ENCODE results near the gene ZNF296.

The ZNF296 gene

DNA sequence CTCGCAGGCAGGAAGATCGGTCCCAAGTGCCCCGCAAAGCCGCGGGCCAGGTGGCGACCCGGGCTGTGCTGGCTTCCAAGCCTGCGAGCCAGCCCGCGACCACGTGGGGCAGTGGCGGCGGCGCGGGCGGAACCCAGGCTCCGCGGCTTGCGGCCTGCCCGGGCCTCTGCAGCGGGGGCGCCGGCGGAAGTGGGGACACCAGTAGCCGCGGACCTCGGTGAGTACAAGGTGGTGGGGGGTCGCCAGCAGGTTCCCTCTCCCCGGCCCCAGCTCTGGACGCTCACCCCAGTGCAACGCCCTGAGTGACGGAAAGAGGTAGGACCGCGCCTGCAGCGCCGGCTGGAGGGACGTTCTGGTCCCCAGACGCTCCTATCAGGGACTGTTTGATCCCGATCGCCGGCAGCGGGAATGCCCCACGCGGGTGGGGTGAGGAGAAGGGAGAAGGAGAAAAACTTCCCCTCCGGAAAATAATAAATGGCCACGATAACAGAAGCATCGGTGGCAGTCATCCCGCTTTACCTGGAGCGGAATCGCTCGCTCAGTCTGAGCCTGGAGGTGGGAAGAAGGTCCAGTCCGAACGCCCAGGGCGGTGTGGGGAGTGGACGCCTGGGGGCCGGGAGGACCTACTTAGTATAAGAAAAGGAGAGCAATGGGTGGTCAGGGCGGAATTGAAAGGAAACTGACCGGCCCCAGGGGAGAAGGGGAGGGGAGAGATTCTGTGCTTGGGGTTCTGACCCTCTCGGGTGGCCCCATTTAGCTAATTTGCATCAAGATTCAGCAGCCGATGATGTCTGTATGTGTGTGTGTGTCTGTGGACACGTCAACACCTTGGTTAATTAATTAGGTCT is 3.0 kb upstream of the ZNF296 start, which contains the start of gene GEMIN7:
GEMIN7 (plus strand) TSS at position 198 of the 848 bp plus-strand sequence. CDS start 10,855 bp downstream, outside the sequence.
- peak in 1 of 2 experiments; percentile 53 for DNase-seq

DNA sequence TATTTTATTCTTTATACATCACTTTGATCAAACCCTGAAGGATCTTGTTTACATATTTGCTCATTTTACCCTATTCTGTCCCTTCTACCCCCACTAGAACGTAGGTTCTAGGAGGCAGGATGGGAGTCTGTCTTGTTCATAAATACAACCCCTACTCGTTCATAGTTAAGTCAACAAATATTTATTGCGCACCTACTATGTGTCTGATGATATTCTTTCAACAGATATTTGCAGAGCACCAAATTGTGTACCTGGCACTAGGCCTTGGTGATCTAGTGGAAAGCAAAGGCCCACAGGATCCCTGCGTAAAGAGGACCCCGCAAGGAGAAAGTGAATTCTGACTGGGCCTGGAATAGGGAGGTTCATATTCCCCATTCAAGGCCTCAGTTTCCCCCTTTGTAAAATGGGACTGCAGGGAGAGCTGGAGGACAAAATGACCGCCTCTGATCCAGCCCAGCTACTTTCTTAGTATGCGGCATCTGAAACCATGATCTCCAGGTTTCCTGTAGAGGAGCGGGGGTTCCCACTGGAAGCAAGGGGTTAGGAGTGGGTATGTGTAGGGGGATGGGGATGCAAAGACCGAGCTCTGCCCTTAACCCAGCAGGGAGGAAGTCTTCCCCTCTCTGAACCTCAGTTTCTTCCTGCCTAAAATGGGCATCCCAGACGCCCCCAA is 2.2 kb upstream of the ZNF296 start:
- no peak for DNase-seq

DNA sequence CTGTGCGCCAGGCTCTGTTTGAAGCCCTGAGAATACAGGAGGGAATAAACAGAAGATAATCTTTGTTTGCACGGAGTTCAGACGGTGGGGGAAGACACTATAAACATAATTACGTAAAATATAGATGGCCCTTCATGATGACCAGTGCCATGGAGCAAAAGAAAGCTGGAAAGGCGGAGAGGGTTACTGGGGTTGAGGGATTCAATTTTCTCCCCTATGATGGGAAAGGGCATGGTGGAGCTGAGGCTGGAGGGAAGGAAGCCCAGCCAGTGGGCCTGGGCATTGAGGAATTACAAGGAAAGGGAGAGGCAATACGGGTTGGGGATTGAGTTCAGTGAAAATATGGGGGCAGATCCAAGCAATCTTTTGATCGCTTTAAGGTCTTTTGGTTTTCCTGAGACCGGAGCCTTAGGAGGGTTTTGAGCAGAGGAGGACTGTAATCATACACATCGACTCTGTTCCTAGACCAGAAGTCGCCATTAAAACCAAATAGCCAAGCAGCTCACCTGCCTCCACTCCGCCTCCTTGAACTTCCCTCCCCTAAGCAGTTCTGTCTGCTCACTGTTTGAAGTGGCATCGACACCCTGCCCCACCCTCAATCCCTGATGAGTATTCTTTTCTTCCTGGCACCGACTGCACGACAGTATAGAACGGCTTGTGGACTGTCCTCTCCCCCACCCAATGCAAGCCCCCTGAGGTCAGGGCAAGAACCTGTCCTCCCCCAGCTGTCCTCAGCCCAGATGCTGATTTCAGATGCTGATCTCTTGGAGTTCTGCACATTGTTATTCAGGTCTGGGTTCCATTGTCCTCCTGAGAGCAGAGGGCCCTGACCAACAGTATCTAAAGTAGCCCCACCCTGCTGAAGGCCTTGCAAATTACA is 813 bp upstream of the ZNF296 start:
- no peak for DNase-seq

DNA sequence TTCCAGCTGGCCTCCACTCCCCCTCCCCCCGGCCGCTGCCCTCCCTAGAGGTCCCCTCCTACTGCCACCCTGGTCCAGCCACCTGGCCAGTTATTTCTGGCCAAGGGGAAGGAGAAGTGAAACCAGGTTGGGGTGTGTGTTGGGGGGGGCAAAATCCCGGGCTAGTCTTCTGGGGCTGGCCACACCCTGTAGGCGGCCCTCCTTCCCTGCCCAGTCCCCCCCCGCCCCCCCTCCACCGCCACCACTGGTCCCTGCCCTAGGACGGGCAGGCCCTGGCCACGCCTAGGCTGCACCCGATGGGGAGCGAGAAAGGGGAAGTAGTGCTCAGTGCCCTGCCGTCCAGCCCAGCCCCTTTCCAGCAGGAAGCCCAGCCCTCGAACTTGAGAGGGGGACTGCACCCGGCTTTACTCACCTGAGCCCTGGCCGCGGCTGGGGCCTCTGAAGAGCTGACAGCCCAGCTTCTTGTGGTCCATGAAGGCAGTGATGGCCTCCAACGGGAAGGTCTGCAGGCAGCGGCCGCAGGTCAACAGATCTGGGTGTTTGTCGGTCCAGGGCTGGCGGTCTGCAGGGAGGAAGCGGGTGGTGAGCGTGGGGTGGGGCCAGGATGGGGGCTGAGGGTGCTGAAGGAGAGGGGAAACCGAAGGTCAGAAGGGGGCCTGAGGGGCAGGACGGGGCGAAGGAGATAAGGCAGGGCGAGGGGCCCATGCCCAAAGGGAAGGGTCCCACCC is 813 bp downstream of the ZNF296 start:
- no peak for DNase-seq

DNA sequence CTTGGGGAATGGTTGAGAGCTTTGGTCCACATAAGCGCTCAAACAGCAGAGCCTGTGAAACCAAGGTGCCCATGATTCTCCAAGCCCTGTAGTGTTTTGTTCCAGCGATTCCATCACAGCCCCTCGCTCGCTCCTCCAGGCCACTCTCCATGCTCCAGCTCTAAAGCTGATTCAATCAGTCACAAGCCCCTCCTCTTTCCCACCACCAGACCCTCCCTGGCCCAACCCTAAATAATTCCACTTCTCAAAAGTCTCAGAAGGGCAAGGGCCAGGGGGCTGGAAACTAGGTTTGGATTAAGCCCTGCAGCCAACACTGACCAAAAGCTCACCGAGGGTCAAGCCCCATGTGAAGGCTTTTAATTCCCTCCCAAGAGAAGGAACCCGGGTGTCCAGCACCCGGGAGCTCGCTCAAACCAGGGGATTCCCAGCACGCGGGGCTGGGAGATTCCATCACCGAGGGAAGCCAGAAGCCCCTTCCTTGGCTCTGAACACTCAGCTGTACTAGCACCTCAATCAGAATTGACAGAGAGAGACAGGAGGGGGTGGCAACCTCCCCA is 1.5 kb downstream of the ZNF296 start:
- no peak for DNase-seq

DNA sequence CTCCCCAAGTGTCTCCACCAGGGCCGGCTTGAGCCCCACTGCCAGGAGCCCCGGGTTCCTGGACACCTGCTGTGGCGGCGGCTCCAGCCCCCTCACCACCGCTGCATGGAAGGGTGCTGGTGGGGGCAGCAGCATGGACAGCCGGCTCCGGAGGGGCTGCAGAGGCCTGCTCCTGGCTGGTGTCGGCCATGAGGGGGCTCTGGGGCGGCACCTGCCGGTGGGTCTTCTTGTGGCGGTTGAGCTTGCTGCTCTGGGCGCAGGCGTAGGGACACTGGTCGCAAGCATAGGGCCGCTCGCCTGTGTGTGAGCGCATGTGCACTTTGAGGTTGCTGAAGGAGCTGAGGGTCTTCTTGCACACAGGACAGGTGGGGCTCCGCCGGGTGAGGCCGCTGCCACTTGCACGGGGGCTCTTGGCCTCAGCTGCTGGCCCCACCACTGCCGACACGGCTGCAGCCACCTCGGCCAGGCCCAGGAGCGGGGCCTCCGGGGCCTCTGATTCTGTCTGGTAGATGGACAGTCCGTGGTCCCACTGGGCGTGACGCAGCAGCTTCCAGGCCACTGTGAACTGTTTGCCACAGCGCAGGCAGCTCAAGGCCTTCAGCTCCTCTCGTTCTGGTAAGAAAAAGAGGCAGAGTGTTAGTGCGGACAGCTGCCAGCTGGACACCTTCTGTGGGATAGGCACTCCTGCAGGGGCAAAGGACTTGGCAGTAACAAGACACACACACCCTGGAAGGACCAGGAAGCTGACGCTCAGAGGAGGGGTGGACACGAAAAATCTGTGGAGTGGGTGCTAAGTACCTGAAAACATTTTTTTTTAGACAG is 4.1 kb downstream of the ZNF296 start:
- DNase-seq, result no peak

DNA sequence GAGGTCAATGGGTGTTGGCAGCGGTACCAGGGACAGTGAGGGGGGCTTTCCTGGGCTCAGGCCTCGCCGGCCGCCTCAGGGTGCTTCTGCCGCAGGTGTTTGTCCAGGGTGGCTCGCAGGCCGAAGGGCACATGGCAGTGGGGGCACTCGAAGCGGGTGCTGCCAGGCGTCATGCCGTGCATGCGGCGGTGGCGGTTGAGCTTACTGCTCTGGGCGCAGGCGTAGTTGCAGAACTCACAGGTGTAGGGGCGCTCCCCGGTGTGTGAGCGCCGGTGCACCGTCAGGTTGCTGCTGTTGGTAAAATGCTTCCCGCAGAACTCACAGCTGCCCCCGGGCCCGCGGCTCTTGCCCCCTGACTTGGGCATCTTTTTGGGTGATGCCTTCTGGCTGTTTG is 4.7 kb downstream of the ZNF296 start:
- DNase-seq, result no peak

DNA sequence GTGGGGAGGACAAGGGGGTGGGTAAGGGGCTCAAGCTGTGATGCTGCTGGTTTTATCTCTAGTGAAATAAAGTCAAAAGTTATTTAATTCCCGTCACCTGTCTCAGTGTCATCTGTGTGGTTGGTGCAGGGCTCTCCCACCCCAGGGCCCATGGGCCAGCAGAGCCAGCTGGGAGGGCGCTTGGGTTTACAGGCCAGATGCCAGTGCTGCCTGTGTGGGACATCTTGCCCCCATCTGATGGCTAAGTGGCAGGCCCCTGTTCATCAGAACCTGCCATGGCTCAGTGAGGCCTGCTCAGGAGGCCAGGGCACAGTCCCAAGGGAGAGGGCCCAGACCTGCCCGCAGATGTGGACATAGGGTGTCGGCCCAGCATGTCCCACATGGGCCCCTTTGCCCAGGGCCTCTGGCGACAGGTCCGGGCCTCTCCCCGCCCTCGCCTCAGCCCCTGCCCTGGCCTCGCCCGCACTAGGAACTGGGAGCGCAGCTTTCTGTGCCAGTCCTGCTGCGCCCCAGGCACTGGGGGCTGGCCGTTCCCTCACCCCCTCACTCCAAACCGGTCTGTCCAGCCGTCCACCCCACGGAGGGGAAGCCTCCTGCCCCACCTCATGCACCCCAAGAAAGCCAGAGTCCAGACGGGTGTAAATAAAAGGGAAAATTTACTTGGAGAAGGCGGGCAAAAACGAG is 5.3 kb downstream of the ZNF296 start:
- no peak for DNase-seq

DNA sequence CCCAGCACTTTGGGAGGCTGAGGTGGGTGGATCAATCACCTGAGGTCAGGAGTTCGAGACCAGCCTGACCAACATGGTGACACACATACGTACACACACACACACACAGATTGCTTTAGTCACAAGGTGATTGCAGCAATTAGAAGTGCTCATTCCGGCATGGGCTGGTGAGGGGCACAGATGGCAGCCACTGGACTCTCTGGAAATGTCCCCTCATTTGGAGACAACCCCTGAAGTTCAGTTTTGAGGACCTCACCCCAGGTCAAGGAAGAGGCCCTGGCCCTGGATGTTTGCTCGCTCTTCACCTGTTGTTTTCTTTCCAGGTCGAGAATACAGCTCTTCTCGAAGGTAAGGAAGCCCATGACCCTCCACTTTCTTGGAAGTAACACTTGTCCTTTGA is 6.1 kb downstream of the ZNF296 start:
- DNase-seq, result no peak

DNA sequence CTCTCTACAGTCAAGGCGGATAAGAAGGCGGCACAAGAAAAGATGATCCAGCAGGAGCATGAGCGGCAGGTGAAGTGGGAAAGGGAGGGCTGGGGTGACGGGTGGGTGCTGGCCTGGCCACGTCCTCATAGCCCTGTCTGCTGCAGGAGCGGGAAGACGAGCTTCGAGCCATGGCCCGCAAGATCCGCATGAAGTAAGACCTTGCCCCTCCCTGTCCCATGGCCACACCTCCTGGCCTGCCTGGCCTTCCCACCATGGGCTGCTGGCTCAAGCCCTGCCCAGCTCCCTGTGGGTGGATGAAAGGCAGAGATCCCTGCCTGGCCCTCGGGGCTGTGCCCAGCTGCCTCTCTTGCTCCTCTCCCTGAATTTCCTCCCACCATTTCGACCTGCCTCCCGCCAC is 7.2 kb downstream of the ZNF296 start:
- no peak for DNase-seq

DNA sequence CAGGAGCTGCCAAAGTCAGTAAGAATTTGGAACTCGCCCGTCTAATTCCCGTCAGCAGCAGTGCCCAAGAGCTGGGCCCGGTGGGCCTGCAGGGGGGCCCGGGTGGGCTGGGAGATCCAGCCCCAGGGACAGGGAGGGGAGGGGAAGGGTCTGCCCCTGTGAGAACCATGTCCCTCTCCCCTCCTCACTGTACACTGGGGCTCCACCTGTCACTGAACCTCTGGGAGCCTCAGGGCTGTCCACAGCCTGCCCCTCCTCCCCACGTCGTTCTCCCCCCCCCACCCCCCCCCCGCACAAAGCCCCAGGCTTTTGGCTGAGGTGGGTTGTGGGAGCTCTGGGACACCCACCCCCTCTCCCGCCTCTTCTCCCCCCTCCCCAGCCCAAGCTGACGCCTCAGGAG is 8.2 kb downstream of the ZNF296 start:
- DNase-seq, result no peak

DNA sequence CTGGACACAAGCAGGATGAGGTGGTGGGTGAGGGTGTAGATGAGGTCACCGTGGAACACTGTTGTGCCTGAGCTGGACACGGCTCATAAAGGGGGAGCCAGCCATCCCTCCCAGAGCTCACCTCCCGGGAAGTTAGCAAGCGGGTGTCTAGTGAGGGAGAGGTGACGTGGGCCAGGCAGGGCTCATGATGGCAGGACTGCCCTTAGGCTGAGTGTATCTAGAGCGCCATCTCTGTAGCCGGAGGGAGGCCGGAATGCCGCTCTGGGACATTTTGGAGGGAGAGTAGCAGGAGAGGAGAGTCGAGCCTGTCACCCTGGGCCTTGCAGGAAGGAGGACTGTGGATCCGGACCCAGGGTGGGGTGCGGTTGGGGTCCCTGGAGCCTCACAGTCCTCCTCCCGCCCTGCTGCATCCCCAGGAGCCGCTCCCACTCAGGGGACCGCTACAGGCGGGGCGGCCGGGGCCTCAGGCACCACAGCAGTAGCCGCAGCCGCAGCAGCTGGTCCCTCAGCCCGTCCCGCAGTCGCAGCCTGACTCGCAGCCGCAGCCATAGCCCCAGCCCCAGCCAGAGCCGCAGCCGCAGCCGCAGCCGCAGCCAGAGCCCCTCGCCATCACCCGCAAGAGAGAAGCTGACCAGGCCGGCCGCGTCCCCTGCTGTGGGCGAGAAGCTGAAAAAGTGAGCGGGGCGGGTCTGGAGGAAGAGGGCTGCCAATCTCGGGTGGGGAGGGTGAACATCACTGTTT is 9.2 kb downstream of the ZNF296 start:
- no peak for DNase-seq

DNA sequence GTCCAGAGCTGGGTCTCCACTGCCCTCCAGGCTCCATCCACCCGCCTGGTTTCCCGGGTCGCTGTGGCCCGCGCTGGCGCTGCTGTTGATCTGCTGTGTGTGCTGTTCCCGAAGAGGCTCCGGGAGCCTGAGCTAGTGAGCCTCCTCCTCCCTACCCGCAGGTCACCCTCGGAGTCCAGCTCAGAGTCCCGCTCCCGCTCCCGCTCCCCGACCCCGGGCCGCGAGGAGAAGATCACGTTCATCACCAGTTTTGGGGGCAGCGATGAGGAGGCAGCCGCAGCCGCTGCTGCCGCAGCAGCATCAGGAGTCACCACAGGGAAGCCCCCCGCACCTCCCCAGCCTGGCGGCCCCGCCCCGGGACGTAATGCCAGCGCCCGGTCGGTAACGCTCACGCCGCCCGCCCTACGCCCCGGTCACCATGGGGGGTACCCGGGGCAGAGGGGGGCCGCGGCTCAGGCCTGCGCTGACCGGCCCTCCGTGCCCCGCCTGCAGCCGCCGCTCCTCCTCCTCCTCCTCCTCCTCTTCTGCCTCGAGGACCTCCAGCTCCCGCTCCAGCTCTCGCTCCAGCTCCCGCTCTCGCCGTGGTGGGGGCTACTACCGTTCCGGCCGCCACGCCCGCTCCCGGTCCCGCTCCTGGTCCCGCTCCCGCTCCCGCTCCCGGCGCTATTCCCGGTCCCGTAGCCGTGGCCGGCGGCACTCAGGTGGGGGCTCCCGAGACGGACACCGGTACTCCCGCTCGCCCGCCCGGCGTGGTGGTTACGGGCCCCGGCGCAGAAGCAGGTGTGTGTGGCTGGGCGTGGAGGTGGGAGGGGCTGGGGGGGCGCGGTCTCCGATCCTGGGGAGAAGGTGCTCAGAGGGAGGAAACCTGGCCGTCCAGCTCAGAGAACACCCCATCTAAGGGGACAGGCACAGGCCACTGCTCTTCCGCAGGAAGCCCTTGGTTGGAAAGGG is 12.2 kb downstream of the ZNF296 start:
- no peak for DNase-seq

DNA sequence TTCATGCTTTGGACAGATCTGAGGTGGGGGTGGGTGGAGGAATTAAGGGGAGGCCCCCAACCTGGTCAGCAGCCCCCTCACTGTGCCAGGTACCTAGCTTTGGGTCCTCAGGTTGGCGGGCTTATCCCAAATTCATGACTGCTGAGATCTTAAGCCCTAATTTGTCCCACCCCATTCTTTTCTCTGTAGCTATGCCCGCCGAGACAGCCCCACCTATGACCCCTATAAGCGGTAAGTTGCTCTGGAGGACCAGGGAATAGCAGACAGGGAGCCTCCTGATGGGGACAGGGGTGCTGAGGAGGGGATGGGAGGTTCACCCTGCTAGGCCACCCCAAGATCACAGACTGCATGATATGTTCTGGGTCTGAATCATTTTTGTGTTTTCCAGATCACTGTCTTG is 14.3 kb downstream of the ZNF296 start:
- no peak for DNase-seq

DNA sequence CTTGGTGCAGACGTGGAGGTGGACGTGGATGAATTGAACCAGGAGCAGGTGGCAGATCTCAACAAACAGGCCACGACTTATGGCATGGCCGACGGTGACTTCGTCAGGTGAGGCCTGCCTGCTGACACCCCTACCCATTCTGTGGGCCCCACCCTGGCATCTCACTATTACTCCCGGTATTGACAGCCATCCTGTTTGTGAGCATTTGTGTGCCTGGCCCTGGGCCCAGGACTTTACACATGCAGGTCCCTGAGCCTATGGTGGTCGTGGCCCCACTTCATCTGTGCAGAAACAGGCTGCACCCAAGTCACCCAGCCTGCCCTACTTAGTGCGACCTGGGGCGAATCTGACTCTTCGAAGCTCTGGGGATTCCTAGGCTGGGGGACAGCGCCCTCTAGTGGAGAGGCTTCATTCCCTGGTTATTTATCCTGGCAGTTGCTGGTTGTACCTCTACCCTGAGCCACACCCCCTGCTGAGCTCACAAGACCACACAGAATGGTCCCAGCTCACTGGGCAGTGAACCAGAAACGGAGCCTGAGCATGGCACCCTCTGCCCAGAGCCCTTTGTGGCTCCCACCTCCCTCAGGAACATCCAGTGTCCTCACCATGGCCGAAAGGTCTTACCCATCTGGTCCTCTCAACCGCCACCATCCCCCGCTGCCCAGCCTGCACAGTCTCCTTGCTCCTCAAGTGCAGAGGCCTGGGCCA is 16.9 kb downstream of the ZNF296 start:
- DNase-seq, result peak in 1 of 2 experiments; percentile 43

DNA sequence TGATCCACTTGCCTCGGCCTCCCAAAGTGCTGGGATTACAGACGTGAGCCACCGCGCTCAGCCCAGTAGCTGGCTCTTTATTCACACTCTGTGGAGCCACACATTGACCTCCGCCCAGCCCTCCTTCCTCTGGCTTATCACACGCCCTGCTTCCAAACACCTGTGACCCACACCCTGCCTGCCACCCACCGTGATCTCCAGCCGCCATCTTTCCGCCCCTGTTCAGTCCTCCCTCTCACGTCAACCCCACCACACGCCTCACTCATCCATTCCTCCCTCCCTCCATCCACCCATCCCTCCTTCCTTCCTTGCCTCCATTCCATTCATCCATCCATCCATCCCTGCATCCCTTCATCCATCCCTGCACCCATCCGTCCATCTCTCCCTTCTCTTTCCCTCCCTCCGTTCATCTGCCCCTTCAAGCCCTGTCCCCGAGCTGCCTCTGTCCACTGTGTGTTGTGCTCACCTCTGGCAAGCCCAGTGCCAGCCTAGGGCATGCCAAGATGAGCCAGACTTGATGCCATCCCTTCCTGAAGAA is 17.6 kb downstream of the ZNF296 start:
- no peak for DNase-seq

DNA sequence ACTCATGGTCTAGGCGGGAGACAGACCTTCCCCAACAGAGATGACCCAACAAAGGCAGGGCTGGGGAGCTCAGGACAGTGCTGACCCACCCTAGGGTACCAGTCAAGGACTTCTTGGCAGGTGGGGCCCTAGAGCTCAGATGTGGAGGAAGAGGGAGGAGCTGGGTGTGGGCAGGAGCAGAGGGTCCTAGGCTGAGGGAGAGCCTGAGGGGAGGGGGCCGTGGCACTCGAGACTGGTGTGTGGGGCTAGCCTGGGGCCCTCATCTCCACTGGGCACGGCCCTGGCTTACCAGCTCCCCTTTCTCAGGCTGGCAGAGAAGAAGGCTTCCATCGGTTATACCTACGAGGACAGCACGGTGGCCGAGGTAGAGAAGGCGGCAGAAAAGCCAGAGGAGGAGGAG is 18.8 kb downstream of the ZNF296 start:
- DNase-seq, result no peak

DNA sequence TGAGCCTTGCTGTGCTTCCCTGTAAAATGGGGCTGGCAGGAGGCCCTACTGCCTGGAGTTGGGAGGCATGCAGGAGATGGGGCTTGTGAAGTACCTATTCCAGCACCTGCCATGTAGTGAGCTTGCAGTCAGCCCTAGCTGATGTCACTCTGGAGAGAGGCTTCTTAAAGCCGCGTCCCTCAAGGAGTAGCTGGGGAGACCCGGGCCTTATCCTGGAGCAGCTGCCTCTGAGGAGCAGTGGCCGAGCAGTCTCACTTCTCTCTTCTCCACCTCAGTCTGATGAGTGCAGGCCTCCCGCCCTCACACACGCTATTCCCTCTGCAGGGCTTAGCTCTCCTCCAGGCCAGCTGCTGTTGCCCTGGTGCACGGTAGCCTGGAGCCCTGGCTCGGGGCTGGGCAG is 19.4 kb downstream of the ZNF296 start:
- no peak for DNase-seq

Measured in SW 1271 (cell line).